DND-41 (cell line): ENCODE measurements around the gene UBR1.

Experiments used
- ATAC-seq: fragments of 200-7000 bp; cut with Tn5 transposase; 3 replicates; pipeline ENCODE4 v1.9.1; 2021; ENCODE audit warnings: low read depth; ENCODE audit not compliant: insufficient read depth
- DNase-seq: peaks from one replicate; pipeline ENCODE4 v3.0.0-alpha.2; 2020
- H2AFZ ChIP-seq: 2 replicates; pipeline ENCODE4 v1.6.0; 2012; ENCODE audit warnings: low read depth, low read length
- H3K27ac ChIP-seq: 2 replicates; pipeline ENCODE4 v1.5.1; 2012; ENCODE audit warnings: low read length, inconsistent platforms
- H3K27me3 ChIP-seq: fragments of 200-600 bp; sonication (generic); 2 replicates; pipeline ENCODE4 v1.6.0; 2012; ENCODE audit warnings: low read length, mild to moderate bottlenecking, inconsistent platforms; ENCODE audit not compliant: insufficient read depth, poor library complexity
- H3K36me3 ChIP-seq: 2 replicates; pipeline ENCODE4 v1.5.1; 2012; ENCODE audit warnings: low read length, inconsistent platforms; ENCODE audit not compliant: insufficient read depth
- H3K4me1 ChIP-seq: 2 replicates; pipeline ENCODE4 v1.5.1; 2012; ENCODE audit warnings: mild to moderate bottlenecking, low read length; ENCODE audit not compliant: insufficient read depth
- H3K4me2 ChIP-seq: 2 replicates; pipeline ENCODE4 v1.6.0; 2012; ENCODE audit warnings: mild to moderate bottlenecking, moderate library complexity, low read length, inconsistent platforms; ENCODE audit not compliant: insufficient read depth
- H3K4me3 ChIP-seq, 2 experiments: fragments of 200-600 bp in 1 of 2; shearing (Covaris generic) in 1 of 2; 2 replicates each; pipeline ENCODE4 v1.5.1; 2012 to 2016; ENCODE audit warnings: inconsistent platforms in 2 of 2, low read length in 2 of 2, mild to moderate bottlenecking in 2 of 2, low read depth in 1 of 2, moderate library complexity in 1 of 2
- H3K79me2 ChIP-seq: 2 replicates; pipeline ENCODE4 v1.6.0; 2012; ENCODE audit warnings: low read length, inconsistent platforms; ENCODE audit not compliant: insufficient read depth
- H3K9ac ChIP-seq: 2 replicates; pipeline ENCODE4 v1.6.0; 2012; ENCODE audit warnings: low read depth, mild to moderate bottlenecking, inconsistent platforms, low read length, moderate library complexity
- H3K9me3 ChIP-seq: 2 replicates; pipeline ENCODE4 v1.5.1; 2012; ENCODE audit warnings: low read length, moderate library complexity, mild to moderate bottlenecking, inconsistent platforms; ENCODE audit not compliant: insufficient read depth, severe bottlenecking
- H4K20me1 ChIP-seq: 2 replicates; pipeline ENCODE4 v1.6.0; 2012; ENCODE audit warnings: low read length; ENCODE audit not compliant: insufficient read depth
- EZH2 ChIP-seq: IDR thresholded peaks from 3 replicates; pipeline ENCODE4 v1.6.1; 2012; ENCODE audit warnings: borderline replicate concordance, low read depth, mild to moderate bottlenecking, moderate library complexity, low read length, inconsistent platforms; ENCODE audit not compliant: severe bottlenecking
- TF ChIP-seq, protein P1 (sequence below): IDR thresholded peaks from 2 replicates; pipeline ENCODE4 v1.5.1; 2012; ENCODE audit warnings: borderline replicate concordance, low read length, moderate library complexity, mild to moderate bottlenecking; ENCODE audit not compliant: poor library complexity, severe bottlenecking; ENCODE audit errors: extremely low read depth

UBR1 gene

DNA sequence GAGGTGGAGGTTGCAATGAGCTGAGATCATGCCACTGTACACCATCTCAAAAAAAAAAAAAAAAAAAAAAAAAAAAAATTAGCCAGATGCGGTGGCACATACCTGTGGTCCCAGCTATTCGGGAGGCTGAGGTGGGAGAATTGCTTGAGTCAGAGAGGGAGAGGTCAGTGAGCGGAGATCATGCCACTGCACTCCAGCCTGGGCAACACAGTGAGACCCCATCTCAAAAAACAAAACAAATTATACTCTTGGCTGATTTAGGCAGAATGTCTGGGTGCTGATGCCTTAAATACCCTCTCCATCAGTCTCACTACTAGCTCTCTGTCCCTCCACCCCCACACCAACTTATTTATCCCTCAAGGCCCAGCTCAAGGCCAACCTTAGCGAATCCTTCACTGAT lies 14.0 kb downstream of the UBR1 start:
- peaks cover 76% of the 10 kb centered on the region for H3K79me2 ChIP-seq

DNA sequence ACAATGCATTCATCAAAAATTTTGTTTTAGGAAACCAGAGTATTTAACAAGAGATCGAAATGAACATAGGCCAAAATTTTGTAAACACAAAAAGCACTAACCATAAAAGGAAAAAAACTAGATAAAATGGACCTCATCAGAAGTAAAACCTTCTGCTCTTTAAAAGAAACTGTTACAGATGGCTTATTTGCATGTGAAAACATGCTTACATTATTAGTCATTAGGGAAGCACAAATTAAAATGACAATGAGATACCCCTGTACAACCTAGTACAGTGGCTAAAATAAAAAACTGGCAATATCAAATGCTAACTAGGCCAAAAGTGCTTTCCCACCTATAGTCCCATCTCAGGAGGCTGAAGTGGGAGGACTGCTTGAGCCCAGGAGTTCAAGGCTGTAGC lies 19.3 kb downstream of the UBR1 start:
- DNase-seq, result no peak
- H3K27ac ChIP-seq, result no peak overlapping the region
- H3K4me3 ChIP-seq, result no peak overlapping the region
- H3K4me1 ChIP-seq, result no peaks in the 10 kb centered on the region
- H3K4me2 ChIP-seq, result no peak overlapping the region
- H3K27me3 ChIP-seq, result no peaks in the 10 kb centered on the region
- ATAC-seq, result no peak
- peaks cover 37% of the 10 kb centered on the region for H3K79me2 ChIP-seq
- TF ChIP-seq, protein P1, sequence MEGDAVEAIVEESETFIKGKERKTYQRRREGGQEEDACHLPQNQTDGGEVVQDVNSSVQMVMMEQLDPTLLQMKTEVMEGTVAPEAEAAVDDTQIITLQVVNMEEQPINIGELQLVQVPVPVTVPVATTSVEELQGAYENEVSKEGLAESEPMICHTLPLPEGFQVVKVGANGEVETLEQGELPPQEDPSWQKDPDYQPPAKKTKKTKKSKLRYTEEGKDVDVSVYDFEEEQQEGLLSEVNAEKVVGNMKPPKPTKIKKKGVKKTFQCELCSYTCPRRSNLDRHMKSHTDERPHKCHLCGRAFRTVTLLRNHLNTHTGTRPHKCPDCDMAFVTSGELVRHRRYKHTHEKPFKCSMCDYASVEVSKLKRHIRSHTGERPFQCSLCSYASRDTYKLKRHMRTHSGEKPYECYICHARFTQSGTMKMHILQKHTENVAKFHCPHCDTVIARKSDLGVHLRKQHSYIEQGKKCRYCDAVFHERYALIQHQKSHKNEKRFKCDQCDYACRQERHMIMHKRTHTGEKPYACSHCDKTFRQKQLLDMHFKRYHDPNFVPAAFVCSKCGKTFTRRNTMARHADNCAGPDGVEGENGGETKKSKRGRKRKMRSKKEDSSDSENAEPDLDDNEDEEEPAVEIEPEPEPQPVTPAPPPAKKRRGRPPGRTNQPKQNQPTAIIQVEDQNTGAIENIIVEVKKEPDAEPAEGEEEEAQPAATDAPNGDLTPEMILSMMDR, result no peak
- TF ChIP-seq EZH2, result no peak
- peaks cover 3% of the 10 kb centered on the region; the same call in 1 of the 2 replicates for H4K20me1 ChIP-seq
- no peak overlapping the region for H2AFZ ChIP-seq
- H3K36me3 ChIP-seq, result peaks cover 47% of the 10 kb centered on the region
- no peak overlapping the region for H3K9ac ChIP-seq
- H3K9me3 ChIP-seq, result no peaks in the 10 kb centered on the region

More for the DNA sequence above, 14.0 kb downstream of the UBR1 start:
- ATAC-seq, result no peak
- no peak overlapping the region for H3K4me2 ChIP-seq
- H4K20me1 ChIP-seq, result peaks cover 4% of the 10 kb centered on the region; the same call in 1 of the 2 replicates
- no peaks in the 10 kb centered on the region for H3K27me3 ChIP-seq
- peaks cover under 1% of the 10 kb centered on the region for H3K36me3 ChIP-seq
- no peak overlapping the region for H3K9ac ChIP-seq
- TF ChIP-seq, protein P1, result no peak
- TF ChIP-seq EZH2, result no peak
- no peak for DNase-seq
- no peaks in the 10 kb centered on the region for H3K9me3 ChIP-seq
- H2AFZ ChIP-seq, result no peak overlapping the region
- no peak overlapping the region for H3K4me3 ChIP-seq
- no peaks in the 10 kb centered on the region for H3K4me1 ChIP-seq
- H3K27ac ChIP-seq, result no peak overlapping the region

DNA sequence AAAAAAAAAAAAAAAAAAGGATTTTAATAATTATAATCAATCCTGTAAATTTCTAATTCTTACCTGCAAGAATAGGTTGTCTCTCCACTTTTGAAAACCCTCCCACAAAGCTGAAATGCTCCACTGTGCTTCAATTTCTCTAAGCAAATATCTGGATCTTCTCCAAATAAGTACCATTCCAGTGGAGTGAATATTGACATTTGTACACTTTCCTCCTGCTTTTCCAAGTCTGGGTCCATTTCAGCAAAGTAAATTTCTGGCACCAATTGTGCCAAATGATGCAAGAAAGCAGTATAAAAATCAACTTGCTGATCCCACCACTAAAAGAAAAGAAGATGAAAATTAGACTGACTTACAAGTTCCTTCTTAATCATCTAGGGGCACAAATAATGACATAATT lies 19.9 kb downstream of the UBR1 start:
- no peaks in the 10 kb centered on the region for H3K4me1 ChIP-seq
- no peak overlapping the region for H3K4me3 ChIP-seq
- peaks cover 31% of the 10 kb centered on the region for H3K79me2 ChIP-seq
- H3K36me3 ChIP-seq, result peaks cover 53% of the 10 kb centered on the region
- ATAC-seq (no peak), DNase-seq (no peak)
- H3K4me2 ChIP-seq, result no peak overlapping the region
- H3K9ac ChIP-seq, result no peak overlapping the region
- H3K27ac ChIP-seq, result no peak overlapping the region
- TF ChIP-seq, protein P1, result no peak
- no peak for TF ChIP-seq EZH2
- peaks cover 3% of the 10 kb centered on the region; the same call in 1 of the 2 replicates for H4K20me1 ChIP-seq
- H3K9me3 ChIP-seq, result no peaks in the 10 kb centered on the region
- H3K27me3 ChIP-seq, result no peaks in the 10 kb centered on the region
- no peak overlapping the region for H2AFZ ChIP-seq

DNA sequence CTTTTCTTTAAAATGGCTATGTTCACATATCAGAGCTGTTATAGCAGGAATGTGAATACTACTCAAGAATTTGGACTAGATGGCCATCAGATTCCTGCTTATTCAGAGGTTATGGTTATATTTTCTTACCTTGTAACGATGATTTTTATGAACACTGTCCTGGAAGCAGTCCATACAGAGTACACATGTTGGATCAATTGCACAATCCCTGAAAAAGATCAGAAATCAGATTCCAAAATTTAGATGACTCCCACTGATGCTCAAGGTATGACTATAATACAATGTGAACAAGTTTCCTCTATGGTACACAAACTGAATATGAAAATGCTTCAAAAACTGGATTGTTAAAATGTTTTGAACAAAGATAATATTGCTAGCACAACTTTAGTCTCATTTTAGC lies 23.3 kb downstream of the UBR1 start:
- TF ChIP-seq EZH2, result no peak
- TF ChIP-seq, protein P1, result no peak
- ATAC-seq, result no peak
- H3K36me3 ChIP-seq, result peaks cover 67% of the 10 kb centered on the region

More for the DNA sequence above, 23.3 kb downstream of the UBR1 start:
- Histone ChIP-seq H3K79me2 (peaks cover 12% of the 10 kb centered on the region), H2AFZ (no peak overlapping the region), H3K9me3 (no peaks in the 10 kb centered on the region), H3K4me1 (no peaks in the 10 kb centered on the region), H3K27me3 (no peaks in the 10 kb centered on the region), H3K9ac (no peak overlapping the region), H3K27ac (no peak overlapping the region), H3K4me2 (no peak overlapping the region), H3K4me3 (no peak overlapping the region), H4K20me1 (peaks cover 3% of the 10 kb centered on the region; the same call in 1 of the 2 replicates)
- DNase-seq, result no peak
